ENCODE results near the gene OOSP2.

- TF ChIP-seq ZNF274 (IDR thresholded peaks at IDR 0.05; ENCODE audit: low read depth, low read length), result no peak
- no peak for TF ChIP-seq YY1 (IDR thresholded peaks at IDR 0.05; ENCODE audit: insufficient read depth, insufficient read length)
Observed at GRCh38 chr11:59992425-59992824, 47.8 kb upstream of the OOSP2 start.
